ENCODE measurements around the gene KAT8.

Gene KAT8

DNA sequence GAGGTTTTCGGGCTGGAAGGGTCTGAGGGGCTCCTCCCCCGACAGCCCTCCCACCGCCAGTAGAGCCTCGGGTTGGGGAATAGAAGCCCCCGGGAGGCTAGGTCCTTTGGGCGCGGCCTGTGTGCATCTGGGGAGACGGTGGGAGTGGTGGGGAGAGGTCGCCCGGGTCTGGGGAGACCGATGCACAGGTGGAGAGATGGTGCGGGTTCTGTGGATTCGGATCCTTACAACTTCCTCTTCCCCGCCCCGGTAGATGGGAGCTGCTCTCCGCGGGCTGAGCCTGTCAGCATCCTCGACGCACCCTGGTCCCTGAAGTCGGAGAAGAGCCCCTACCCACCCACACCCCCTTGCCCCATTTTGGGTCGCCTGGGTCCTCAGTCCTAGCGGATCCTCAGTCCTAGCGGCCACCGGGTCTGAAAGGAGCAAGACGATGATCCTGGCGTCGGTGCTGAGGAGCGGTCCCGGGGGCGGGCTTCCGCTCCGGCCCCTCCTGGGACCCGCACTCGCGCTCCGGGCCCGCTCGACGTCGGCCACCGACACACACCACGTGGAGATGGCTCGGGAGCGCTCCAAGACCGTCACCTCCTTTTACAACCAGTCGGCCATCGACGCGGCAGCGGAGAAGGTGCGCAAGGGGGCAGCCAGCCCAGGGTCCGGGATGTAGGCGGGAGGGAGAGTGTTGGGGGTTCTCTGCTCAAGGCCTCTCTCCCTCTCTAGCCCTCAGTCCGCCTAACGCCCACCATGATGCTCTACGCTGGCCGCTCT lies 8.5 kb upstream of the KAT8 start:
- DNase-seq = no peak

DNA sequence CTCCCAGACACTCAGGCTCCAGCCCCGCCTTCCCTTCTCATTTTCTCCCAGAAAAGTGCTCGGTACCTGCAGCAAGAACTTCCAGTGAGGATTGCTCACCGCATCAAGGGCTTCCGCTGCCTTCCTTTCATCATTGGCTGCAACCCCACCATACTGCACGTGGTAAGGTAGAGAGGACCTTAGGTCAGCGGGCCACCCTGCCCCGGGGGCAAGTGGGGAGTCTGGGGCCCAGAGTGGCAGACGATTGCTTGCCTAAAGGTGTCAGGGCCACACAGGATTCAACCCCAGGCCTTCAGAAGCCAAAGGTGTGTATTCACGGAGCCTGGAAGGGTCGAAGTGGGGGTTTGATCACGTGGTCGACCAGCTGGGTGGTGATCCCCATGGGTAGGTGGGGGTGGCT lies 7.8 kb upstream of the KAT8 start:
- DNase-seq = no peak

DNA sequence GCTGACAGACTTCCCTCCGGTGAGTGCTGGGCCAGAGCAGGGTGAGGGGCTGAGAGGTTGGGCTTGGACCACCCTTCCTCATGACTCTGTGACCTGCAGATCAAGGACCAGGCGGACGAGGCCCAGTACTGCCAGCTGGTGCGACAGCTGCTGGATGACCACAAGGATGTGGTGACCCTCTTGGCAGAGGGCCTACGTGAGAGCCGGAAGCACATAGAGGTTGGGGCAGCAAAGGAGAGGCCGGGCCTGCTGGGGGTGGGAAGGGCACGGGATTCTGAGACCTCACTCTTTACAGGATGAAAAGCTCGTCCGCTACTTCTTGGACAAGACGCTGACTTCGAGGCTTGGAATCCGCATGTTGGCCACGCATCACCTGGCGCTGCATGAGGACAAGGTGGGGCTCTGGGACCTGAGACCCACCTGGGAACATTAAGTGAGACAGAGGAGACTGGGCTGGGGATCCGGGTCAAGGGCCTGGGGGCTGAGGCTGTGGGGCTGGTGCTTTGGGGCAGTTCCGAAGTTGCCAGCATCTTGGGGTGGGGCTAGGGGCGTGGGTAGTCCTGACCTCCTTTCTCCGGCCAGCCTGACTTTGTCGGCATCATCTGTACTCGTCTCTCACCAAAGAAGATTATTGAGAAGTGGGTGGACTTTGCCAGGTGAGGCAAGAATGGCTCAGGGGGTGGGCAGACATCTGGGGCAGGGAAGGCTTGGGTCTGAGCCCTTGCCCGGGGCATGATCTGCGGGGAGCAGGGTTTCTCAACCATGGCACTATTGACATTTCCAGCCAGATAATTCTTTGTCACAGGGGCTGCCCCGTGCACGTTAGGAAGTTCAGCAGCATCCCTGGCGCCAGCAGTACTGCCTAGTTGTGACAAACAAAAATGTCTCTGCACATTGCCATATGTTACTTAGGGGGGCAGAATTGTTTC lies 7.1 kb upstream of the KAT8 start:
- no peak for DNase-seq

DNA sequence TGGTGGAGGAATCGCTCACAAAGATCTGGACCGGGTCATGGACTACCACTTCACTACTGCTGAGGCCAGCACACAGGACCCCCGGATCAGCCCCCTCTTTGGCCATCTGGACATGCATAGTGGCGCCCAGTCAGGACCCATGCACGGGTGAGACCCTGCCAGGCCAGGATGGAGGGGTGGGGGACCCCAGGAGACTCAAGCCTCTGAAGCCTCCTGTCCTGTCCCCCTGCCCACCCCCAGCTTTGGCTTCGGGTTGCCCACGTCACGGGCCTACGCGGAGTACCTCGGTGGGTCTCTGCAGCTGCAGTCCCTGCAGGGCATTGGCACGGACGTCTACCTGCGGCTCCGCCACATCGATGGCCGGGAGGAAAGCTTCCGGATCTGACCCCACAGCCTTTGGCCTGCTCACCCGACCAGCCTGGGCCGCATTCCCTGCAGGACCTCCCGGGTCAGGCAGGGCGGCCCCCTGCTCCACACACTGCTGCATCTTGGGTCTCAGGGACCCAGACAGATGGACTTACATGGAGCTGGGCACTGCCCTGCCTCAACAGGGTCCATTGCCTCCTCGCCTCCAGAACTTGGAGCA lies 5.5 kb upstream of the KAT8 start:
- no peak for DNase-seq

DNA sequence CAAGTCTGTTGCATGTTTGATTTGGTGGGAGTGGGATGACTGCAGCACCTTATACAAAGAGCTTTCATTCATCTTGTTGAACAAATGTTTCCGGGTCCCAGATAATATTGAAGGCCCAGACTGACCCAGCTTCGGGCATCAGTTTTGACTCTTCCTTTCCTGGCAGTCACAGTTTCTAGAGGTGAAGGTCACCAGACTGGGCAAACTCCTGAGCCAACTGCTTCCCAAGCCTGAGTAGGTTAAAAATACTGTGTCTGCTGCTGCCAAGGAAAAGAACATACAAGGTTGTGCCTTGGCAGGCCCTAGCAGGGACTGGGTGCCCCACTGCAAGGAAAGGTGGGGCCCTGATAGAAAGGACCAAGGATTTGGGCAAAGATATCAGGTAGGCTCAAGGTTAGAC lies 4.8 kb upstream of the KAT8 start:
- DNase-seq = no peak

DNA sequence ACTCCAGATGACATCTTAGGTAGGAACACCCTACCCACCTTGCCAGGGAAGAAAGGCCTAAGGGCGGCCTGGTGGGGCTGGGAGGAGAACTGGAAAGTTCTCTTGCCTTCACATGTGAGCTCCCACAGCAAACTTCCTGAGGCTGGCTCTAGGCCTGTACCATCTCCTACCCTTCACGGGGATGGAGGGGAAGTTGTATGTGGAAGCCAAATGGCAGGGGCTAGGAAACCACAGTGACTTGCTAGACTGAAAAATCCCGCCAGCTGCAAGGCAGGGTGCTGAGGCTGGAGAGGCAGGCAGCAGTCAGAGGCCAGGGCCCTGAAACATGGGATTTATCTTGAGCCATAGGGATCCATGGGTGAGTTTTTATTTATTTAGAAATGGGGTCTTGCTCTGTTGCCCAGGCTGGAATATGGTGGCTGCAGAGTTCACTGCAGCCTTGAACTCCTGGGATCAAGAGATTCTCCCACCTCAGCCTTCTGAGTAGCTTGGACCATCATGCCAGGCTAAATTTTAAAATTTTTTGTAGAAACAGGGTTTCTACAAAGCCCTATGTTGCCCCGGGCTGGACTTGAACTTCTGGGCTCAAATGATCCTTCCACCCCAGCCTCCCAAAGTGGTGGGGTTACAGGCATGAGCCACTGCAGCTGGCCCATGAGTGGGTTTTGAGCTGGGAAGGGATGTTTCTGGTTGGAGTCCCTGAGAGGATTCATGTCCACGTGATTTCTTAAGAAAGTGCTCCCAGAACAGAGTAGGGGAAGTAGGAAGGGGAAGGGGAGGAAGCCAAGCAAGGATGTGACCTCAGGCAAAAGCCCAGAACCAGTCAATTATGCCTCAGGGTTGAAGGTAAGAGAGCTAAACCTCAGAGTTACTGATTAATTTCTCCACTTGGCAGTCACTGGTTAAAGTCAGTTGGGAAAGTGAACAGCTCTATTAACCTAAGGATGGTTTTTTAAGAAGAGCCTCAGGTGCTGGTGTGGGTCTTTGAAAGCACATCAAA lies 4.0 kb upstream of the KAT8 start:
- no peak for DNase-seq

DNA sequence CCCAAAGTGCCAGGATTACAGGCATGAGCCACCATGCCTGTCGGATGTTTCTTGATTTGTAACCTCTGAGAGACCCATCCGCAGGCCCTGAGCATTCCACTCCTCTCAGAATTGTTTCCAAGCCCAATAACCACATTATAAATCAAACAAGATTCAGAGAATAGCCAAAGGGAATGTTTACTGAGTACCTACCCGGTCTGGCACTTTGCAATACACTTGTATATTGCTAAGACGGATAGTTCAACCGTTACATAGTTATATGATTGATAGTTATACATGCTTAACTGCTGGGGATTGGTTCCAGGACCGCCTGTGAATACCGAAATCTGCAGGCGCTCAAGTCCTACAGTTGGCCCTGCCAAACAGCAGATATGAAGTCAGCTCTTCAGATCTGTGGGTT lies 3.0 kb upstream of the KAT8 start:
- no peak for DNase-seq

DNA sequence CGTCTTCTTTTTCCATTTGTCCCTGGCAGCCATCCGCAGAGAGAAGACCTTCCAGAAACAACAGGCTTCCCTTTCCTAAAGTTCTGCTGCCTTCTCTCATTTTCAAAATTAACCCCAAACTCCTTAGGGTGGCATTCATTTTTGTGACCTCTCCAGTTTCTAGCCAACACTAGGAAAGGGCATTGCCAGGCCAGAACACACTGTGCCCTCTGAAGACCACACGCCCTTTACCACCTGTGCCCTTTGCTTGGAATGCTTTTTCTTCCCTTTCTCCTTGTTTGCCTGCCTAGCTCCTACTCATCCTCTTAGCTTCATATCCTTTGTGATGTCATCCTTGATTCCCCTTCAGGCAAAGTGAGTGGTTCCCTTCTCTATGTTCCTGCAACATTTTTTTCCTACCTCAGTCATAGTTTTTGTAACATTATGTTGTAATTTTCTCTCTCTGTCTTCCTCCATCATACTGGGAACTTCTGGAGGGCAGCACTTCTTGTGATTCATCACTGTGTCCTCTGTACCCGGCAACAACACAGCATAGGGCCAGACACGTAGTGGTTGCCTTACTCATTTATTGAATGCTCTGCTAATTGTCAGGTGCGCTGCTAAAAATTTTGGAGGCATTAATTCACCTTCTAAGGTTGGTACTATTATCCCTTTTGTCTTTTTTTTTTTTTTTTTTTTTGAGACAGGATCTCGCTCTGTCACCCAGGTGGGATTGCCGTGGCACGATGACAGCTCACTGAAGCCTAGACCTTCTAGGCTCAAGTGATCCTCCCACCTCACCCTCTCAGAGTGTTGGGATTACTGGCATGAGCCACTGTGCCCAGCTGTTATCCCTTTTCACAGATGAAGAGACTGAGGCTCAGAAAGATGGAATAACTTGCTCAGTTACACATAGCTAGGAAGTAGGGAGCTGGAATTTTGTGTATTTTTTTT lies 1.0 kb downstream of the KAT8 start:
- no peak for DNase-seq

DNA sequence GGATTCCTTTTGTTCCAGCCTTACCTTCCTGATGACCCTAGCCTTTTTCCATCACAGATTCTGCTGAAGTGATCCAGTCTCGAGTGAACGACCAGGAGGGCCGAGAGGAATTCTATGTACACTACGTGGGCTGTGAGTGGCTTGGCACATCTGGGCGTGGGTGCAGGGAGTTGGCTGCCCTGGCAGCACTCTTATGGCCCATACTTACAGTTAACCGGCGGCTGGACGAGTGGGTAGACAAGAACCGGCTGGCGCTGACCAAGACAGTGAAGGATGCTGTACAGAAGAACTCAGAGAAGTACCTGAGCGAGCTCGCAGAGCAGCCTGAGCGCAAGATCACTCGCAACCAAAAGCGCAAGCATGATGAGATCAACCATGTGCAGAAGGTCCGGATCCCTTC lies 2.7 kb downstream of the KAT8 start:
- no peak for DNase-seq

DNA sequence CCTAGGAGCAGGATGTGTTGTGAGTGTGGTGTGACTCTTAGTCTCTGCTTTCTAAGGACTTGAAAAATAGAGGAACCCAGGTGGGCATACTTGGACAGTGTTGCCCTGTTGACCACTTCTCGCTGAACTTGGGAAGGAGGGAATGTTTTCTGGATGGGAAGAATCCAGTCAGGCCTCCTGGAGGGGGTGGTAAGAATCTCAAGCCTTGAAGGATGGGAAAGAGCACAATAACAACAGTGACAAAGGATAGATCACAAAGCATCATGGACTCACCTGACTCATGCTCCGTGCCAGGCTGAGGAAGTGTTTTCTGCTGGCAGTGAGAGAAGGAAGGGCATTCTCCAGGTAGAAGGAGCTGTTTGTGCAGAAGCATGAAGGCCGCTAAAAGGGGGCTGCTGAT lies 8.4 kb downstream of the KAT8 start:
- no peak for DNase-seq

DNA sequence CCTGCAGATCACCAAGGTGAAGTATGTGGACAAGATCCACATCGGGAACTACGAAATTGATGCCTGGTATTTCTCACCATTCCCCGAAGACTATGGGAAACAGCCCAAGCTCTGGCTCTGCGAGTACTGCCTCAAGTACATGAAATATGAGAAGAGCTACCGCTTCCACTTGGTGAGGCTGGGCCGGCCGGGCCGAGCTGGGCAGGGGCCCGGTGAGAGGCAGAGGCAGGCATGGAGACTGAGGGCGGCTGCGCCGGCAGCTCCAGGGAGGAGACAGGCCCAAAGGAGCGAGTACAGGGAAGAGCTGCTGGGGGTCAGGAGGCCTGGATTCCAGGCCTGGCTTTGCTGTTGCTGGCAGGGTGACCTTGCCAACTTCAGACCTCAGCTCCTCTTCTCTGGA lies 9.7 kb downstream of the KAT8 start:
- no peak for DNase-seq

DNA sequence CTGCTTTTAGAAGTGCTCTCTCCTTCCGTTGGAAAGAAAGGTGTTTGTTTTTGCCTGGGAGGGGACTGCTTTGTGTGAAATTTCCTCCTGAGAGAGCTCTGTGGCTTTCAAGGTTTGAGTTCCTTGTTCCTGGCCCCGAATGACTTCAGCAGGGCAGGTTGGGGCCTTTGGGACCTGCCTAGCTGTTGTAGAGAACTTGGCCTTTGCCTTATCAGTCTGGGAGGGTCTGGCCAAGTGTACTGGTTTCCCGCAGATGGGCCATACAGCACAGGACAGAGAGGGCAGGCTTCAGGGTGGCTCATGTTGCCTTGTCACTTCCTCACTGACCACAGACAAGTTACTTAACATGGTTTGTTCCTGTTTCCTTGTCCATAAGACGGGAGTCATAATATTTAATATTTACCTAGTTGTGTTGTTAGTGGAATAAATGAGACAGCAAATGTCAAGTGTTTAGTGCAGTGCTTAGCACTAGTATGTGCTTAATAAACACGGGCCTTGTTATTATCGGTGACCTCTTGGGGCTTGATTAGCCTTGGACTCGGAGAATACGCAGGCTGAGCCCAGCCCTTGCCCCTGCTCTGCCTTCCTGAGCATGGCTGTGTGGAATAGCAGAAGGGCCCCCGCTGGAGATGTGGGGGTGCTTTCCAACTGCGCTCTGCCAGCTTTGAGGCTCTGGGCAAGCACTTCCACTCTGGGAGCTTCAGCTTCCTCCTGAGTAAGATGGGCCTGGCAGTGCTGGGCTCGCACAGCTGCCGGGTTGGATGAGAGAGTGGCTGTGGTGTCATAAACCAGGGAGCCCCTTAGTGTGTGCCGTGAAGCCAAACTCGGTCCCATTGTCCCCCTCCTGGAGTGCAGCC lies 11.5 kb downstream of the KAT8 start:
- no peak for DNase-seq

DNA sequence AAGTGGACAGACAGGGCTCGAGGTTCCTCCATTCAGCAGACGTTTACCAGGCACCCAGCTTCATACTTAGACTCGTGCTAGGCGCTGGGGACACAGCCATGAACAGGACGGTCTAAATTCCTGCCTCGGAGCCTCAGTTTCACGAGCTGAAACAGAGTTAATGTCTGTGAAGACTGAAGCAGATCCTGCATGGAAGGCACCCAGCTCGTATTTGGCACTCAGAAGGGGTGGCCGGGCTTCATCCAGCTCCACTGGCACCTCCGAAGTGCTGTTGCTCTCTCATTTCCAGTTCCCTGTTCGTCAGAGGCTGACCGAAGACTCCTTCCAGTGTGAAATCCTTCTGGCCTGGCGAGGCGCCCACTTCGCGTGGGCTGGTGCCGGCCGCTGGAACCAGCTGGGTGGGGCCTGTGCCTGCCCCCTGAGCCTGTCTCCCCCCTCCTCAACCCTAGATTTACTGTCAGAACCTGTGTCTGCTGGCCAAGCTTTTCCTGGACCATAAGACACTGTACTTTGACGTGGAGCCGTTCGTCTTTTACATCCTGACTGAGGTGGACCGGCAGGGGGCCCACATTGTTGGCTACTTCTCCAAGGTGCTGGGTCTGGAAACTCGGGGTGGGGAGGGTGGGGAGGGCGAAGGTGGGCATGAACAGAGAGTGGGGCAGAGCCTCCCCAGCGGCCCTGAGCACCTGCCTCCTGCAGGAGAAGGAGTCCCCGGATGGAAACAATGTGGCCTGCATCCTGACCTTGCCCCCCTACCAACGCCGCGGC lies 12.3 kb downstream of the KAT8 start:
- DNase-seq = no peak

DNA sequence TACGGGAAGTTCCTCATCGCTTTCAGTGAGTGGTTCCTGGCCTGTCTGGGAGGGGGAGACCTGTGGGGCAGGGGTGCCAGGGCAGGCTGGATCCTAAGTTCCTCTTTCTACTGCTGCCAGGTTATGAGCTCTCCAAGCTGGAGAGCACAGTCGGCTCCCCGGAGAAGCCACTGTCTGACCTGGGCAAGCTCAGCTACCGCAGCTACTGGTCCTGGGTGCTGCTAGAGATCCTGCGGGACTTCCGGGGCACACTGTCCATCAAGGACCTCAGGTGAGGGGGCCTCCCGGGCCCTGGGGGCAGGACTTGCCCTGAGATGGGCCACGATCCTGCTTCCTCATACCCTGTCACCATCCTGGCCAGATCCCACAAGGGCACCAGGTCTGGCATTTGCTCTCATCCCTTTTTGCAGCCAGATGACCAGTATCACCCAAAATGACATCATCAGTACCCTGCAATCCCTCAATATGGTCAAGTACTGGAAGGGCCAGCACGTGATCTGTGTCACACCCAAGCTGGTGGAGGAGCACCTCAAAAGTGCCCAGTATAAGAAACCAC lies 12.9 kb downstream of the KAT8 start:
- no peak for DNase-seq

DNA sequence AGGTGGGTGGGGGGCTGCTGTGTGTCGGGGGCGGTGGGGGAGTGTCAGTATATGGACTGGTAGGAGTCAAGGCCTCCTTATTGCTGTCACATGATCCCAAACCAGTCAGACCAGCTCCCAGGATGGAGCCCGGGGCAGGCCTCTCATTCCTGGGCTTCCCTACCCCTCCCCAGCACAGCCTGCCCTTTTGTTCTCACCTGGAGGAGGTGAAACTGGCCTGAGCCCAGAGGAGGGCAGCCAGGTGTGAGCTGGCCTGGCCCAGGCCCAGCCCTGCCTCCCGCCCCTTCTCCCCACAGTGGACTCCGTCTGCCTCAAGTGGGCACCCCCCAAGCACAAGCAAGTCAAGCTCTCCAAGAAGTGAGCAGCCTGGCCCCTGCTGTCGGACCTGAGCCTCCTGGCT lies 13.4 kb downstream of the KAT8 start:
- no peak for DNase-seq

DNA sequence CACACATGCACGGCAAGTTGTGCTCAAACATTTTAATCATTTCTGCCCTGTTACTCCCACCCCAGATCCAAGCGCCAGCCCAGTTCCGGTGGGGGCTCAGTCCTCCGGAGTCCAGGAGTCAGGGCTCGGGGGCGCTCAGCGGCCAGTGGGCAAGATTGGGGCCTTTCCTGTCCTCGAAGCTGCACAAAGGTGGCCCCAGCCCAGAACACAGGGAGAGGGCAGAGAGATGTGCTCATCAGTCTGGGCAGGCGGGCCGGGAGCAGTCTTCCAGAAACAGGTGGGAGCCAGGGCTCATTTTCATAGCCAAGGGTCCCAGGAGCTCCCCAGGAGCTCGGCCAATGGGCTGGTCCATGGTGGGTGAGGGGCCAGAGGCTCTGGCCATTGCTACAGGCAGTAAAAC lies 14.0 kb downstream of the KAT8 start:
- no peak for DNase-seq

DNA sequence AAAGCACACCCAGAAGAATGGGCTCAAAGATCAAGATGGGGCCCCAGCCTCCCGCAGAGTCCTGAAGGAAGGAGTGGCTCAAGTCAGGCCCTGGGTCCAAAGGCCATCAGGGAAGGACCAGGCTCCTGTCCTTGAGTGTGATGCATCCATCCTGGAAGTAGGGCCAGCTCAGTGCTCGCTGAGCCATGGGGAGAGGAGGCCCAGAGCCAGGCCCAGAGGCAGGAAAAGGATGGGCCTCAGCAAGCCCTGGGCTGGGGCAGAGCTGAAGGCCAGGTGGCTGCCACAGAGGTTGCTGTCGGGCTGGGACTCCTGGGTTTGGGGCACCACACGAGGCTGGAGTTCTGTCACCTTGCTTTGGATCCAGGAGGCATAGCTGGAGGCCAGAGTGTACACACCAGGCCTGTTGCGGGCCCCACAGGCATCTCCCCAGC lies 14.4 kb downstream of the KAT8 start:
- no peak for DNase-seq

DNA sequence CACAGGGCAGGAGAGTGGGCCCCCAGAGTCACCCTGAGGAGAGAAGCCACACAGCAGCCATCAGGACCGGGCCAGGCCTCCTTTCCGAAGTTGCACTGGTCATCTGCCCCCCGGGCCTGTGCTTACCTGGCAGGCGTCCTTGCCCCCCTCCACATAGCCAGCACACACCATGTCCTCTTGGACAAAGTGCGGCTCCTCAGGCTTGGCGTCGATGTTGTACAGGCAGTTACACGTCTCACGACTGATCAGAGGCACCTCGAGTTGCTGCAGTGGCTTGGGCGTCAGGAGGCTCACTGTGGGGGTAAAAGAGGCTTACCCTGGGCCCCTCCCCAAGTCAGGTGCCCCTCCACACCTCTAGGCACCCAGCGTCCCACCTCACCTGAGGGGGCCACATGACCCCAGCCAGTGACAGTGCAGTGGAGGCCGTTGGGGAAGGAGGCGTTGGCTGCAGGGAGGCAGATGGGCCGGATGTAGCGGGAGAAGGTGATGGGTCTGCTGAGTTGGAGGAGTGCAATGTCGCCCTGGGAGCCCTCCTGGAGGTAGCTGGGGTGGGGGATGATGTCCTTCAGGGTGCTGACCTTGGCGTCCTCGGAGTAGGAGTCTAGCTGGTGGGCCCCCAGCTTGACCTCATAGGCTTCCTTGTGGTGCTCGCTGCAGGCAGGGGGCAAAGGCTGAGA lies 15.0 kb downstream of the KAT8 start:
- no peak for DNase-seq

DNA sequence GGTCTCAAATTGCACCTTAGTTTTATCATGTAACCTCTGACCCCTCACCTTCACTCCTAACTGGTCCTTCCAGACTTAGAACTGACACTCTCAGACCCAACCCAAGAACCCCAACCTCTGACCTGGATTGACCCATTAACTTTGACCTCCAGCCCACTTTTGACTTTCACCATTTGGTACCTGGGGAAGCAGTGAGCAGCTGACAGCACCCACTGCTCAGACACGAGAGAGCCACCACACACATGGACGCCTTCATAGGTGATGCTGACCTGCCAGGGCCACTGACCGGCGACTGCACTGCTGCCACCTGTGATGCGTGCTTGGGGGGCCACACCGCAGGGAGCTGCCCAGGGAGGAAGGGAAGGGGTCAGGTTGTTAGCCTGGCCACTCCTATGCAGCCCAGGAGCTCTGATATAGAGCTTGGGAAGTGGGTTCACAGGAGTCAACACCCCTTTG lies 15.6 kb downstream of the KAT8 start:
- DNase-seq = no peak
